ENCODE data around the gene UBE2I. TPM values are rescaled to one million over a fixed set of nuclear protein-coding genes. Genes with fewer than 3 reads are reported as not detected.
A peak's percentile ranks its signal among the peaks of the same experiment; 100 is the strongest.

Gene UBE2I
- total and polyA plus RNA-seq, 2 of the 4 experiments (the other 2 are of a cell fraction) = 30.8 to 140 TPM

- Histone ChIP-seq H2AK9ac (replicated peaks; ENCODE audit: low read depth, low read length, poor library complexity) (no peak overlapping the region), H3K9ac (ENCODE audit: low read depth, low read length) (no peak overlapping the region), H3K4ac (ENCODE audit: low read depth, low read length) (peak overlapping the region; percentile 49; the same call in 1 of the 2 replicates), H3K4me1 (ENCODE audit: control insufficient read depth, insufficient read depth, low read length) (peaks cover 7% of the 10 kb centered on the region), H3K27ac (ENCODE audit: insufficient read depth, low read length) (no peak overlapping the region), H3K9me1 (ENCODE audit: insufficient read depth, low read length) (no peaks in the 10 kb centered on the region), H2AFZ (replicated peaks; ENCODE audit: low read length, poor library complexity) (peak overlapping the region; percentile 82), H2BK120ac (ENCODE audit: low read depth, low read length) (peak overlapping the region; percentile 46; the same call in 1 of the 2 replicates), H3K36me3 (ENCODE audit: control insufficient read depth, insufficient read depth, low read length) (peaks cover 3% of the 10 kb centered on the region; the same call in 1 of the 2 replicates), H3K4me3 (ENCODE audit: insufficient read depth, low read depth, low read length) (no peak overlapping the region), H3K14ac (replicated peaks; ENCODE audit: low read depth, low read length) (0 out of 2 replicates have a peak overlapping the region, but pooled peaks have one; percentile 52), H2BK20ac (ENCODE audit: low read depth, low read length) (peak overlapping the region; percentile 20; the same call in 1 of the 2 replicates), H4K91ac (ENCODE audit: insufficient read depth, low read depth, low read length) (peak overlapping the region; percentile 11), H3K56ac (ENCODE audit: extremely low read depth, insufficient read depth, low read length) (no peak overlapping the region), H2AK5ac (ENCODE audit: low read depth, low read length) (peak overlapping the region; percentile 63; the same call in 1 of the 2 replicates), H3K23ac (ENCODE audit: low read depth, low read length) (peak overlapping the region; percentile 12; the same call in 1 of the 2 replicates), H4K8ac (ENCODE audit: low read depth in 2 of 2, low read length in 2 of 2) (peak overlapping the region in 1 of 2 experiments; percentile 59; a peak in 1 of 4 replicates), H3K18ac (ENCODE audit: low read depth, low read length) (no peak overlapping the region), H3K27me3 (ENCODE audit: control insufficient read depth, insufficient read depth, low read length) (peaks cover 46% of the 10 kb centered on the region), H2BK5ac (ENCODE audit: low read depth, low read length, poor library complexity, severe bottlenecking) (no peak overlapping the region), H2BK15ac (ENCODE audit: low read depth, low read length) (peak overlapping the region; percentile 74; the same call in 1 of the 3 replicates), H3K4me2 (ENCODE audit: low read depth, low read length) (no peak overlapping the region), H4K5ac (ENCODE audit: low read depth, low read length) (no peak overlapping the region), H3K9me3 (ENCODE audit: control insufficient read depth, insufficient read depth, low read length) (peaks cover 3% of the 10 kb centered on the region; the same call in 1 of the 2 replicates), H3K79me1 (ENCODE audit: low read depth in 1 of 2, low read length in 2 of 2) (no peaks in the 10 kb centered on the region), H4K20me1 (ENCODE audit: insufficient read depth, low read length) (peaks cover 5% of the 10 kb centered on the region)
- no peak for TF ChIP-seq RAD21 (IDR thresholded peaks at IDR 0.05; ENCODE audit: low read length)
- TF ChIP-seq CEBPB (IDR thresholded peaks at IDR 0.05; ENCODE audit: low read depth, low read length) = no peak
- TF ChIP-seq CHD1 (IDR thresholded peaks at IDR 0.05; ENCODE audit: low read depth, low read length) = no peak
- TF ChIP-seq BHLHE40 (IDR thresholded peaks at IDR 0.05; ENCODE audit: low read depth, low read length) = no peak
- no peak for TF ChIP-seq RCOR1 (IDR thresholded peaks at IDR 0.05; ENCODE audit: insufficient replicate concordance, low read length)
- TF ChIP-seq SMC3 (IDR thresholded peaks at IDR 0.05; ENCODE audit: low read depth, low read length) = no peak
- TF ChIP-seq, protein P1, sequence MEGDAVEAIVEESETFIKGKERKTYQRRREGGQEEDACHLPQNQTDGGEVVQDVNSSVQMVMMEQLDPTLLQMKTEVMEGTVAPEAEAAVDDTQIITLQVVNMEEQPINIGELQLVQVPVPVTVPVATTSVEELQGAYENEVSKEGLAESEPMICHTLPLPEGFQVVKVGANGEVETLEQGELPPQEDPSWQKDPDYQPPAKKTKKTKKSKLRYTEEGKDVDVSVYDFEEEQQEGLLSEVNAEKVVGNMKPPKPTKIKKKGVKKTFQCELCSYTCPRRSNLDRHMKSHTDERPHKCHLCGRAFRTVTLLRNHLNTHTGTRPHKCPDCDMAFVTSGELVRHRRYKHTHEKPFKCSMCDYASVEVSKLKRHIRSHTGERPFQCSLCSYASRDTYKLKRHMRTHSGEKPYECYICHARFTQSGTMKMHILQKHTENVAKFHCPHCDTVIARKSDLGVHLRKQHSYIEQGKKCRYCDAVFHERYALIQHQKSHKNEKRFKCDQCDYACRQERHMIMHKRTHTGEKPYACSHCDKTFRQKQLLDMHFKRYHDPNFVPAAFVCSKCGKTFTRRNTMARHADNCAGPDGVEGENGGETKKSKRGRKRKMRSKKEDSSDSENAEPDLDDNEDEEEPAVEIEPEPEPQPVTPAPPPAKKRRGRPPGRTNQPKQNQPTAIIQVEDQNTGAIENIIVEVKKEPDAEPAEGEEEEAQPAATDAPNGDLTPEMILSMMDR (conservative IDR thresholded peaks at IDR 0.05; ENCODE audit: low read depth, low read length) = no peak
- no peak for TF ChIP-seq MAFK (IDR thresholded peaks at IDR 0.05; ENCODE audit: low read depth, low read length)
- no peak for TF ChIP-seq FOS (IDR thresholded peaks at IDR 0.05; ENCODE audit: low read depth, low read length)
- no peak for TF ChIP-seq MXI1 (IDR thresholded peaks at IDR 0.05; ENCODE audit: borderline replicate concordance, low read depth, low read length)
- no peak for TF ChIP-seq ELK1 (IDR thresholded peaks at IDR 0.05; ENCODE audit: borderline replicate concordance, low read depth, low read length)
- no peak for TF ChIP-seq POLR2A (IDR thresholded peaks at IDR 0.05; ENCODE audit: low read depth, low read length)
- dilution Hi-C loops (cut with HindIII; ENCODE audit: low sequenced_read_pairs, unreplicated experiment) = no loop called here
- DNase-seq (no peak), ATAC-seq (ENCODE audit: low read depth) (no peak)
- 87% methylated on average over 3 of the region's 22 CpGs; no CpG with 5 or more reads in 1 of the 2 experiments for WGBS, 2 experiments (ENCODE audit: extremely low coverage in 2 of 2, insufficient read length in 1 of 2)
- in situ Hi-C loops (cut with MboI; ENCODE audit: low sequenced_read_pairs) = no loop called here
- intact Hi-C loops (cut with micrococcal nuclease) = no loop called here
- ChIA-PET POLR2A (ENCODE audit: unreplicated experiment) (no interaction called here), CTCF (no interaction called here)
- BruUV-seq (replicated peaks) = no TSS peak
Measured at GRCh38 chr16:1330931-1331711, 21.7 kb downstream of the UBE2I start.
